HUES6 (cell line): ENCODE results near the gene BRD3.

ENCODE experiments used
- H3K27ac ChIP-seq: 2 replicates; pipeline ENCODE4 v1.7.0; 2013; ENCODE audit warnings: low read depth, mild to moderate bottlenecking, low read length, inconsistent platforms
- H3K27me3 ChIP-seq: 2 replicates; pipeline ENCODE4 v1.6.1; 2013; ENCODE audit warnings: low read length; ENCODE audit not compliant: control insufficient read depth, insufficient read depth
- H3K36me3 ChIP-seq: 2 replicates; pipeline ENCODE4 v1.6.1; 2013; ENCODE audit warnings: low read length; ENCODE audit not compliant: control insufficient read depth, insufficient read depth
- H3K4me1 ChIP-seq: 2 replicates; pipeline ENCODE4 v1.6.1; 2013; ENCODE audit warnings: low read length; ENCODE audit not compliant: control insufficient read depth, insufficient read depth
- H3K4me3 ChIP-seq: 2 replicates; pipeline ENCODE4 v1.5.1; 2013; ENCODE audit warnings: low read depth, low read length
- H3K9ac ChIP-seq: one replicate; pipeline ENCODE4 v1.6.1; 2013; ENCODE audit warnings: mild to moderate bottlenecking, low read length
- H3K9me3 ChIP-seq: 2 replicates; pipeline ENCODE4 v1.6.1; 2013; ENCODE audit warnings: low read depth, low read length; ENCODE audit not compliant: control insufficient read depth, insufficient read depth

BRD3 gene

DNA sequence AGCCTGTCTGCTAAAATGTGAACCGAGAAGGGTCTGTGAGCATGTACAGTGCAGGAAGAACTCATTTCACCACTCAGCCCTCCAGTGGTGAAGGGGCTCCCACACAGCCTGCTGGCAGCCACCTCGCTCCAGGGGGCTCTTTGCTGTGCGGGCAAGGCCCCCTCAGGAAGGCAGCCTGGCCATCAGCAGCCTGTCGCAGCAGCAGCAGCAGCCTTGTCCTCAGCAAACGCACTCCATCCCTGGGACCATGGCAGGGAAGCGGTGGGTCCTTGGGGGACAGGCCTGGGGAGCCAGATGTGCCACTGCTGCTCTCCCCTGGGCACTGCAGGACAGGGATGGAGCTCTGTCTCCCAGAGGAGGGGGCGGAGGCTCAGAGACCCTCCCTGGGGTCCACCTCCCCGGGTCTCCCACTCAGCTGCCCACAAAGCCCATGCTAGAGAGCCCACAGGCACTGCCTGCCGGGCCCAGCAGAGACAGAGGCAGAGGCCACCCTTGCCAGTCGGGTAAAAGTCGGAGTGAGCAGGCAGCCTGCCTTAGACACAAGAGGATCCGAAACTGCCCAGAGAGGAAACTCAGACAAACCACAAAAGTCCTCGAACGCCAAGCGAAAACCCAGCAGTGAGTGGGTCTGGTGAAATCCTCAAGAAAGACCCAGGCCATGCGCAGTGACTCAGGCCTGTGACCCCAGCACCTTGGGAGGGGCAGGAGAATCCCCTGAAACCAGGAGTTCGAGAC, 8.0 kb downstream of the BRD3 start:
- H3K9me3 ChIP-seq: no peaks in the 10 kb centered on the region
- peaks cover 9% of the 10 kb centered on the region; the same call in 1 of the 2 replicates for H3K36me3 ChIP-seq
- no peak overlapping the region for H3K4me3 ChIP-seq
- no peak overlapping the region for H3K9ac ChIP-seq
- H3K27me3 ChIP-seq: no peaks in the 10 kb centered on the region
- H3K4me1 ChIP-seq: peaks cover 21% of the 10 kb centered on the region
- H3K27ac ChIP-seq: 0 out of 2 replicates have a peak overlapping the region, but pooled peaks have one; percentile 10

GRCh38 chr9:134059188-134059641, 8.6 kb downstream of the BRD3 start:
- Histone ChIP-seq H3K4me1 (peaks cover 21% of the 10 kb centered on the region), H3K9me3 (no peaks in the 10 kb centered on the region), H3K4me3 (no peak overlapping the region), H3K36me3 (peaks cover 11% of the 10 kb centered on the region; the same call in 1 of the 2 replicates), H3K27ac (no peak overlapping the region), H3K9ac (no peak overlapping the region), H3K27me3 (no peaks in the 10 kb centered on the region)

DNA sequence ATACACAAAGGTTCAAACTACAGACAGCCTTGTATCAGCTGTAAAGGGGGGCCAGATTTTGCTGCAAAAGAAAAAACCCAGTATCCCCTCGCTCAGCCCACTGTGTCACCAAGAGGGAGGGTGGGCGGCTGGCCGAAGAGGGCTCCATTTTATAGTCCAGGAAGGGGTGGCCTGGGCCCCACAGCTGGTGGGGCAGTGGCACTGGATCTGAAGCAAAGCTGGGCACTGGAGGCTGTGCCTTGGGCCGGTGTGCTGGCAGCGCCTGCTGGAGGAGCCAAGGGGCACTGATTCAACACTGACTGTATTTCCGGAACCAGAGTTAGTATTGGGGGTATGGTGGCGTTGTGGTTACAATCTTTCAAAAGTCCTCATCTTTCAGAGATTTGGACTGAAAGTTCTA, 9.1 kb downstream of the BRD3 start:
- Histone ChIP-seq H3K27me3 (no peaks in the 10 kb centered on the region), H3K36me3 (peaks cover 16% of the 10 kb centered on the region; the same call in 1 of the 2 replicates), H3K9ac (no peak overlapping the region), H3K9me3 (no peaks in the 10 kb centered on the region), H3K4me3 (no peak overlapping the region), H3K27ac (no peak overlapping the region), H3K4me1 (peaks cover 21% of the 10 kb centered on the region)

GRCh38 chr9:134057751-134058701, 9.8 kb downstream of the BRD3 start:
- H3K36me3 ChIP-seq: peaks cover 18% of the 10 kb centered on the region
- H3K4me1 ChIP-seq: peaks cover 15% of the 10 kb centered on the region
- H3K9me3 ChIP-seq: no peaks in the 10 kb centered on the region
- H3K27me3 ChIP-seq: no peaks in the 10 kb centered on the region
- H3K27ac ChIP-seq: peak overlapping the region; percentile 29; the same call in 1 of the 2 replicates
- H3K9ac ChIP-seq: no peak overlapping the region
- H3K4me3 ChIP-seq: no peak overlapping the region

DNA sequence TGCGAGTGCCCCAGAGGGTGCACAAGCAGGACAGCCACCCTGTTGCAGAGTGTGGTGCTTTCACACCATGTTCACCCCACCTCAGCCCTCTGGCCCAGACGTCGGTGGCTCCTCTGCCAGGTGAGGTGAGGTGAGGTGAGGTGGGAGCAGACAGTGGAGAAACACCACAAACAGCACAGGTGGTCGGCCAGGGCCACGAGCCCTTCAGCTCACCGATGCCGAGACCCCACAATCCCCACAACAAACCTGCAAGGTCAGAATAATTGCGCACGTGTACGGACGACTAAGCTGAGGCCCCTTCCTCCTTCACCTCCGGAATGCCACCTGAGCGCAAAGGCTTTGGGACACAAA, 10.5 kb downstream of the BRD3 start:
- no peaks in the 10 kb centered on the region for H3K27me3 ChIP-seq
- H3K9ac ChIP-seq: no peak overlapping the region
- peaks cover 7% of the 10 kb centered on the region; the same call in 1 of the 2 replicates for H3K4me1 ChIP-seq
- H3K9me3 ChIP-seq: no peaks in the 10 kb centered on the region
- H3K27ac ChIP-seq: no peak overlapping the region
- no peak overlapping the region for H3K4me3 ChIP-seq
- peaks cover 26% of the 10 kb centered on the region for H3K36me3 ChIP-seq

GRCh38 chr9:134056483-134057306, 11.1 kb downstream of the BRD3 start:
- peaks cover 7% of the 10 kb centered on the region; the same call in 1 of the 2 replicates for H3K4me1 ChIP-seq

GRCh38 chr9:134055981-134056461, 11.8 kb downstream of the BRD3 start:
- H3K4me3 ChIP-seq: no peak overlapping the region
- no peaks in the 10 kb centered on the region for H3K27me3 ChIP-seq
- 0 out of 2 replicates have a peak overlapping the region, but pooled peaks have one; percentile 24 for H3K27ac ChIP-seq
- no peak overlapping the region for H3K9ac ChIP-seq
- peaks cover 7% of the 10 kb centered on the region; the same call in 1 of the 2 replicates for H3K4me1 ChIP-seq
- H3K9me3 ChIP-seq: no peaks in the 10 kb centered on the region
- peaks cover 36% of the 10 kb centered on the region for H3K36me3 ChIP-seq

More at GRCh38 chr9:134056483-134057306, 11.1 kb downstream of the BRD3 start:
- Histone ChIP-seq H3K36me3 (peaks cover 30% of the 10 kb centered on the region), H3K9ac (no peak overlapping the region), H3K27me3 (no peaks in the 10 kb centered on the region), H3K4me3 (no peak overlapping the region), H3K27ac (no peak overlapping the region), H3K9me3 (no peaks in the 10 kb centered on the region)

DNA sequence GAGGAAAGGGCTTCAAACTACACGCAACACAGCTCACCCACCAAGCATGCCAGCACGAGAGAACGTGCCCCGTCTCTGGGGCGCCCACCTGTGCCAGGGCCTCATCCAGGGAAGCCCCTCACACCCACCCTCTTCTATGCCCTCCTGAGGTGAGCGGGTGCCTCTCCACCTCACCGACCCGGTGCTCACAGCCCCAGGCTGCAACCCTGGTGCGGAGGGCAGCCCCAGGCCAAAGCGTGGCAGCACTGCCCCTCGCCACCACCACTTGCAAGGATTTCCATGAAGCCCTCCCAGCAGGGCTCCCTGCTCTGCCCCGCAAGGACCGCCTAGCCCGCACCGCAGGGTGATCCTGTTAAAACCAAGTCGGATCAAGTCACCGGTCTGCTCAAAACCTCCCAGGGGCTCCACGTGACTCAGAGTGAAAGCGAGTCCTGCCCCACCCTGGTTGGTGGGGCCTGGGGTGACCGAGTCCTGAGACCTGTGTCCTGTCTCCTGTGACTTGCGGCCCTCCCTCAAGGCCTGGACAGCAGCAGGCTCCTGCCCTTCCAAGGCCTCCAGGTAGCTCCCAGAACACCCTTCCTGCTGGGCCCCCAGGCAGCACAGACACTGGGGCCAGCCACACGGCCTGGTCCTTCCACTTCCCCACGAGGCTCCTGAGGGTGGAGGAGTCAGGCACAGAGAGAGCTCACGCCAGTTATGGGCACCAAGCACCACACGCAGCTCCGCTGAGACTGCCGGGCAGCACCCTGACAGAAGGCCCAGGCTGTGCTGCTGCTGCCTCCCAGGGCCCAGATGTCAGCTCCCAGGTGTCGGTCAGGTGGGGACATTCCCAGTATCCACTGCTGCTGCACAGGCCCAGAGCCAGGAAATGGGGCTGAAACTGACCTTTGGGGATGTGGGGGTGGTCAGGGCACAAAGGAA, 12.7 kb downstream of the BRD3 start:
- H3K27ac ChIP-seq: 0 out of 2 replicates have a peak overlapping the region, but pooled peaks have one; percentile 24

GRCh38 chr9:134053941-134054761, 13.7 kb downstream of the BRD3 start:
- Histone ChIP-seq H3K9ac (peak overlapping the region; percentile 44), H3K36me3 (peaks cover 55% of the 10 kb centered on the region), H3K27ac (no peak overlapping the region), H3K9me3 (no peaks in the 10 kb centered on the region), H3K27me3 (no peaks in the 10 kb centered on the region), H3K4me3 (no peak overlapping the region), H3K4me1 (peaks cover 7% of the 10 kb centered on the region; the same call in 1 of the 2 replicates)

More for the DNA sequence above, 12.7 kb downstream of the BRD3 start:
- Histone ChIP-seq H3K4me1 (peaks cover 7% of the 10 kb centered on the region; the same call in 1 of the 2 replicates), H3K36me3 (peaks cover 45% of the 10 kb centered on the region), H3K9me3 (no peaks in the 10 kb centered on the region), H3K9ac (no peak overlapping the region), H3K4me3 (no peak overlapping the region), H3K27me3 (no peaks in the 10 kb centered on the region)
